GM21526 (cell line): ENCODE data around the gene HNRNPC.
"Not testable (repeated sequence)": the region's sequence is repeated elsewhere in the genome, so short reads cannot be mapped to it uniquely, and the experiment has no call there.

ENCODE experiments used
- ATAC-seq: cut with Tn5 transposase; IDR thresholded peaks from one replicate; pipeline ENCODE4 v1.9.1; 2021; ENCODE audit warnings: moderate library complexity; ENCODE audit not compliant: unreplicated experiment, low FRiP score

The HNRNPC gene

DNA sequence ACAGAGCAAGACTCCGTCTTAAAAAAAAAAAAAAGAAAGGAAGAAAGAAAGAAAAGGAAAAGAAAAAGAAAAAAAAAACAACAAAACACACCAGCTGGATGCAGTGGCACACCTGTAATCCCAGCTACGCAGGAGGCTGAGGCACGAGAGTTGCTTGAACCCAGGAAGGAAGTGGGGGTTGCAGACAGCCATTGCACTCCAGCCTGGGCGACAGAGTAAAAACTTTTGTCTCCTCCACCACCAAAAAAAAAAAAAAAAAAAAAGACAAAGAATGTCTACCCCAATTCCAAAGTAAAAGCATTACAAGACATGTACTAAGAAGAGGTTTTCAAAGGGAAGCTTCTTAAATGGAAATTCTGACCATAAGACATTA, 53.4 kb downstream of the HNRNPC start:
- ATAC-seq: no peak

DNA sequence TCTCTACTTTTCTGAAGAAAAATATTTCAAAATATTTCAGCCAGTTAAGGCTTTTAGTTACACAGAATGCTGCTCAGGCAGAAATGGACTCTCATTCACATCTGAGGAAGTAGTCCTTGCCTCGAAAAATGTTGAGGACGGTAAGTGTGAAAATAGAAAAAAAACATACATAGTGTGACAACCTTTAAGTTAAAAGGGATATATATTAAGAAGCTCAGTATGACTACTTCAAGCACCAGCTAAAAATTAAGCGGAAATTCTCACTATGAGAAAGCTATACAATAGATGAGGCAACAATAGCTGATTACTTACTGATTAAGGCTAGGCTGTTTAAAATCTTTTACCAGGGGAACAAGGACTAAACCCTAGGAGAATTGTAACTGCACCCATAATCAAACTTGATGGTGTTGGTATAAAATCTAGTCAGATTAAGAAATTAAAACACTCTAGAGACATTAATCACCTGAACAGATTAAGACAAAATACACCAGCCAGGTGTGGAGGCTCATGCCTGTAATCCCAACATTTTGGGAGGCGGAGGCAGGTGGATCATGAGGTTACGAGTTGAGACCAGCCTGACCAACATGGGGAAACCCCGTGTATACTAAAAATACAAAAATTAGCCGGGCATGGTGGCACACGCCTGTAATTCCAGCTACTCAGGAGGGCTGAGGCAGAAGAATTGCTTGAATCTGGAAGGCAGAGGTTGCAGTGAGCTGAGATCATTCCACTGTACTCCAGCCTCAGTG, 53.9 kb downstream of the HNRNPC start:
- ATAC-seq: no peak

DNA sequence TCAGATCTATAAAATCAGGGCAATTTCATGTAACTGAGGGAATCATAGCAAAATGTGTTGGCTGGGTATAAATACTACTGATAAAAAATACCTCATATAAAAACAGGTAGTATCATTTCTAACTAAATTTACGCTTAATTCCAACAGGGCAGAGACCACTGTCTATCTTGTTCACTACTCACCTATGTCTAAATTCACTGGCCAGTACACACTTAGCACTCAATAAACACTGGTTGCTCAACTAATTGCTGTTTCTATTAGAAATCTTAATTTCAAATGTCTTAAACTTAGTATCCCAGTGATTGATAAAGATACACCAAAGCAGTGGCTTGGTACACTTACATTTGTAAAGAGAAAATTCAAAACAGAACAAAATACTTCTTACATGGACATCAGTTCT, 55.6 kb downstream of the HNRNPC start:
- ATAC-seq: no peak

DNA sequence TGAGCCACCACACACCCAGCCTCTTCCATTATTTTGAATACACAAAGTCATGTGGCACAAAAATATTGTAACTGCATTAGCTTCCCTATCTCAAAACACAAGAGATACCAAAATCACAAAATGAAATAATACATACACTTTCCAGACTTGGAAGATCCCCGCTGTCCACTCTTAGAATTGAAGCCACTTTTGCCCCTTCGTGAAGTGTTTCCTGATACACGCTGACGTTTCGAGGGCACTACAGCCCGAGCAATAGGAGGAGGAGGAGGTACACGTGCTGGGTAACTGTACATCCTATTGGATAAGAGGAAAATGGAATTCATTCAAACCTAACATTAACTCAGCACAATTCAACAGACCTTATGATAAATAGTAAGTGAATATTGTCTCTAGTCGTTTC, 56.4 kb downstream of the HNRNPC start:
- not testable (repeated sequence) for ATAC-seq

DNA sequence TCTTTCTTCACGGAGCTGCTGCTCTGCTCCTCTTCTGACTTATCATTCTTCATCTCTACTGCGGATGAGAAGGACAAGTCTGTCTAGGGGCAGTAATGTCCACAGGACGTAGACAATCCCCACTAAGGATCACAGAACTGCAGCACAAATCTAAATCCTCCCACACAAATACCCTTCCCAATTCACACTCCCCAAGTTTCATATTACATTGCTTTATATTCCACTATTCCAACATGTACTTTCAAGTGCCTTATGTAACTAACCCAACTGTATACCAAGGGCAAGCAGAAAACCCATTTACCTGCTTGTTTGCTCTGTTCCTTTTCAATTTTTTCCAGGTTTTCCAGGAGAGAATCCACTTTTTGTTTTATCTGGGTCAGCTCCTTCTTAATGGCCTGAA, 57.7 kb downstream of the HNRNPC start:
- no peak for ATAC-seq

DNA sequence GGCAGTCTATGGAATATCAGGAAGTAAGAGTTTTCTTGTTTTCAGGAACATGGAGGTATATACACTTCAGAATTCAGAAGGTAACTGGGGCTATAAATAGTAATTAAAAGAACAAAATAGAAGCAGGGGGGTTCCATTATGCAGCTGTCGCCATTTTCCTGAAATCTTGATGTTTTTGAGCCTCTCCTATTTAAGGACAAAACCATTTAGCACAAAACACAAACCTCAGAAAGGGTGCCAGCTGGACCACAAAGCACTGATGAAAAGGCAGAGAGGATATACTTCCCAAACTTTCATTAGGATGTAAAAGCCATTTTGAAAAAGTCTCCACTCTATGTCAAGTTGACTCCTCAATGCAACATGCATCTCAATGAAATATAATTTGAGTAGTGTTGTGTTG, 59.2 kb downstream of the HNRNPC start:
- ATAC-seq: no peak

DNA sequence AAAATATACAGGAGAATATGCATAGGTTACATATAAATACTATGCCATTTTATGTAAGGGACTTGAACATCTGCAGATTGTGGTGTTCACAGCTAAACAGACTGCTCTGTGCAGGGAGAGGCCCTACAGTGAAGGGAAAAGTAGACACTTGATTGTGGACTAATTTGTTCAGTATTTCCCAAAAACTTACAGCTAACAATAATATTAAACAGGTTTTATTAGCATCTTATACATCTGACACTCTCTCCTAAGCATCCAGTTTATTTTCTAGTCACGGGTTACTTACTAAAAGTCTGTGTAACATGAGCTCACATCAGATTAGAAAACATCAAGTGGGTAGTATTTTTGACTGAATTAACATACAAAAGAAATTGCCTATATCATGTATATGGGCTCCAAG, 60.1 kb downstream of the HNRNPC start:
- ATAC-seq: no peak

DNA sequence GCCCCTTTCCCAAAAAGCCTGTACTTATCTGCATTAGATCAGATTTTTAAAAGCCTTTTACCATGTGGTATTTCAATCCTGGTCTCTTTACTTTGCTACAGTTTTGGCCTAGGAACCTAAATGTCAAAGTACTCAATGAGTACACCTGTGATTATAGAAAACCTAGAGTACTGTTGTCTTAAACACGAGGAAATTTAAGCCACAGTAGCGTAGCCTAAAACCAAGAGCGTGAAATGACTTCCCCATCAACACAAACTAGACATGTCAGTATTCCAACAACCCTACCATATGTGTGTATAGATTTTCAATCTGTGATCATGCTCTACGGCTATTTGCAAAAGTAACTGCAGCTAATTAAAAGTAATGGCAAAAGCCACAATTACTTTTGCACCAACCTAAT, 60.7 kb downstream of the HNRNPC start:
- no peak for ATAC-seq

DNA sequence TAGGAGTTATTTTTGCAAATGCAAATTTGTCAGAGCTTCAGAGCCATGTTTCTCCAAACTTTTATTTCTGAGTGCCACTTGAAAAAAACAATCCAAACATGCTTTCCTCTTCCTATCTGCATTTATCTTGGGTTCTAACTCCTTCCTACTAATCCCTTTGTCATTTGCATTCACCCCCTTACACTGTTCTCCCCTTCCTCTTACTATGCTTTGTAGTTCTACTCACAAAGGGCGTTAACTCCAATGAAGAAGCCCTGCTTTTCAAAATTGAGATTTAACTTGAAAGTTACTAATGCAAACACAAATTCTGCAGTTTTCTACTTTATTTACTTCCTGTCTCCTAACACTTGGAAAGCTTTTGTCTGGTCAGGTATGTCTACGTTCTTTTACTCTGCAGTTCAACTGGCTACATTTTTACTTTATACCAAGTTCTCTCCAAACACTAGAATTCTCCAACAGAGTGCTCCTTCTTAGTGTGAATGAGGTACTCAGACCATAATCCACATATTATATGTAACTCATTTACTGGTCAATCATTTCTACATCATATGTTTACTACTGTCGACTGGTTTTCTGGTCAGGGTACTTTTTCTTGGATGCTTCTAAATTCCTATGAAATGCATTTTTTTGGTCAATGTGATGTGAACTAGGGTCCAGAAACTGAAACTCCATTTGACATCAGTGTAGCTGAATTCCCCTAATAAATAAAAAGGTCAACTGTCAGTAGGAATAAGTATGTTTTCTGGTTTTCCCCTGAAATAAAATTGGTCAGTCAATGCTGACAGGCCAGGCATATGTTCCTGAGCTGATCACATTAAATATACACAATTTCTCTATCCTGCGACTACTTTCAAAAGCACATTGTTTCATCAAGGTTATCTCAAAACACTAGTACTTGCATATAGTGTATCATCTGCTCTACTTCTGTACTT, 62.2 kb downstream of the HNRNPC start:
- no peak for ATAC-seq

DNA sequence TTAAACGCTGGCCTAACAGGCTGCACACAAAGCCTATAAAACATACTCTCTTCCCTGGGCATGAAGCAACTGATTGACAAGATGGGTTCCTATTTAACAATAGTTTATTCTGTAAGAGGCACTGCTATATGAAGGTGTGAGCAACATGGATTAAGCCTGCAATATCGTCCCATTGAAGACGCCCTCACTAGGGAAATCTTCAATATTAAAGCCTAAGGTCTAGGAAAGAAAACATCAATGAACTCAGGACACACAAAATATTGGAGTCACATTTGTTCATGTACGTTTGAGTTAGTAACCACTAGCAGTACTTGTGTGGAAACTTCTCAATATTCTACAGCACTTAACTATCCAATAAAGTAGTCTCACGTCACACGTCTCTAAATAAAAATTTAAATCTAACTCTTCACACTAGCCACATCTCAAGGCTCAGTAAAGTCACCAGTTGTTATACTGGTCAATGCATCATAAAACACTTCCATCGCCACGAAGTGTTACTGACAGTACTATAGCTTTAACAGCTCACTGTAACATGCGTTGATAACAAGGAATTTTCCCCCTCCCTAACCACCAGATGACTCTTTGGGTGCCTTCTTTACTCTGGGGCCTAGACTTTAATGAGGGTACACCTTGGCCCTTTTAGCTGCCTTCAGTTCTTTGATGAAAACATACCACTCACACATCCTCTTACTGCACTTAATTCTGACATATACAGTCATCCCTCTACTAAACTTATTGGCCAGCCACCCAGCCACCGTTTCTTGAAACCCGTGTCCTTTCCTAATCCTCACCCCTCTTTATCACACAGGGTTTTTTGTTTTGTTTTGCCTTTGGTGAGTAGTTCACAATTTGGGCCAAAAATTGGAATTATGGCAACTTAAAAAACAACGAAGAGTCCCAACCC, 63.3 kb downstream of the HNRNPC start:
- no peak for ATAC-seq

DNA sequence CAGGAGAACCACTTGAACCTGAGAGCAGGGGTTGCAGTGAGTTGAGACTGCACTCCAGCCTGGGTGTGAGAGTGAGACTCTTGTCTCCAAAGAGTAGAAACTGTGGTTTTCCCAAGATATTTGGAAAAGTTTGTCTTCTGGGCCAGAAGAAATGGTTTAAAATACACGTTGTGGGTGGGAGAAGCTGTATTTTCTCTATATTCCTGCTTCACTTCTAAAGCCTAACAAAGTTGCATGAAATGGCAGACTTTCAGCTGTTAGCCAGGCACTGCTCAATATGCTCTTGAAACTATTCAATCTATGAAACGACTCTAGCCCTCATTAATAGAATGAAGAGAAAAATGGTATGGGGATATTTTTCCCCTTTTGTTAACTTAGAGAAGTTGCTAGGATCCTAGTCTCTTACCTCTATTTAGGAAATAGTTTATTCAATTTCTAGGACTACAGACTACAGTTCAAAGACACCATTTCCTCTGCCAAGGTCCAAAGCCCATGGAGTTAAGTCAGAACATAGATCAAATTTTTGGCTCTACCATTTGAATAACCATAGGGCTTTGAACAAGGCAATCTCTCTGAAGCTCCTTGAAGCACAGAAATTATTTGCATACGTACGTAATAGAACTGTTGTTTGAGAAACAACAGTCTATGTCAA, 64.1 kb downstream of the HNRNPC start:
- no peak for ATAC-seq

DNA sequence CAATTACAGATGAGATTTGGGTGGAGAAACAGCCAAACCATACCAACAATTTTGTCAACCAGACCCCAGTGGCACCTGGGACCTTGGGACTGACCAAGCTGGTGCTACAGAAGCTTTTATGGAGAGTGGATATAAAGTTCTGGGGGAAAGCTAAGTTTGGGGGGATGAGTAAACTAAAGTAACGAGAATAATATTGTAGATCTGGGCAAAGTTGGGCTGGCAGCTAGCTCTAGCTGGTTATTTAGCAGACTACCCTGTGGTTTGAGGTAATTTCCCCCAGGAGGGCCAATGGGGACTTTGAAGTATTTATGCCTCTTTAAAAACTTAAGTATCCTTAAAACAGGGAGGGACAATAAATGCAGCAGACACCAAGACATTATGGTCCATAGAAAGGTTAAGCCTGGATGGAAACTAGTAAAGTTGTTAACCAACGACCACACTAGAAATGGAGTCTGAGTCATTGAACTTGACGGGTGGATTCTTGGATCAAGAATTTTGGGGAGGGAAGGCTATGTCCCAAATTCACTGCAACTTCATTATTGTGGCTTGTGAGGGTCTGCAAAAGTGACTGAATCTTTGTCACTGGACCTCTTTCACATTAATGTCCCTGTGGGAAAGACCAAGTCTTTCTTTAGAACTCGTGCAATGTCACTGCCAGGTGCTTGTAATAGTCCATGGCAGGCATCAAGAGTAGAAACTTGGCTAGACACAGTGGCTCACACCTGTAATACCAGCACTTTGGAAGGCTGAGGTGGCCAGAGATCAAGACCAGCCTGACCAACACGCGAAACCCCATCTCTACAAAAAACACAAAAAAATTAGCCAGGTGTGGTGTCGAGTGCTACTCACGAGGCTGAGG, 64.8 kb downstream of the HNRNPC start:
- ATAC-seq: no peak

DNA sequence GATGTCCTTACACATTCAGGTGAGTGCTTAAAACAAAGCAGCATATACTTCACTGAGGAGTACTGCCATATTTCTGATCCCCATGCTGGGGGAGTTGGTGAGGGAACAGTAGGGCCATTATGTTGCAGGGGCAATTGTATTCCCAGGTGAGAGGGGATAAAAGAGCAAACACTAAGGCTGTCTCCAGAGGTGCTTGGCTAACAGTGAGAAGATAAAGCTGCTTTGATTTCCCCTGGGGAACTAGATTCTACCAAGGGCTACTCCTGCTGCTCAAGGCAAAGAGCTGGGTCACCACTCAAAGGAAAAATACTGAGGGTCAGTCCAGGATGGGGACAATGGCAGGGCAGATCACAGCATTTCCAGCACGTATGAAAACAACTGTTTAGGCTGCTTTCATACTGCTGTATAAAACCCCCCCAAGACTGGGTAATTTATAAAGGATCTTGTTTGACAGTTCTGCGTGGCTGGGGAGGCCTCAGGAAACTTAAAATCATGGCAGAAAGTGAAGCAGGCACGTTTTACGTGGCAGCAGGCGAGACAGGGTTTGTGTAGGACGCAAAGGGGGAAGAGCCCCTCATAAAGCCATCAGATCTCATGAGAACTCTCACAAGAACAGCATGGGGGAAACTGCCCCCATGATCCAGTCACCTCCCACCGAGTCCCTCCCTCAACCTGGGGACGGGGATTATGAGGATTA, 65.6 kb downstream of the HNRNPC start:
- no peak for ATAC-seq

DNA sequence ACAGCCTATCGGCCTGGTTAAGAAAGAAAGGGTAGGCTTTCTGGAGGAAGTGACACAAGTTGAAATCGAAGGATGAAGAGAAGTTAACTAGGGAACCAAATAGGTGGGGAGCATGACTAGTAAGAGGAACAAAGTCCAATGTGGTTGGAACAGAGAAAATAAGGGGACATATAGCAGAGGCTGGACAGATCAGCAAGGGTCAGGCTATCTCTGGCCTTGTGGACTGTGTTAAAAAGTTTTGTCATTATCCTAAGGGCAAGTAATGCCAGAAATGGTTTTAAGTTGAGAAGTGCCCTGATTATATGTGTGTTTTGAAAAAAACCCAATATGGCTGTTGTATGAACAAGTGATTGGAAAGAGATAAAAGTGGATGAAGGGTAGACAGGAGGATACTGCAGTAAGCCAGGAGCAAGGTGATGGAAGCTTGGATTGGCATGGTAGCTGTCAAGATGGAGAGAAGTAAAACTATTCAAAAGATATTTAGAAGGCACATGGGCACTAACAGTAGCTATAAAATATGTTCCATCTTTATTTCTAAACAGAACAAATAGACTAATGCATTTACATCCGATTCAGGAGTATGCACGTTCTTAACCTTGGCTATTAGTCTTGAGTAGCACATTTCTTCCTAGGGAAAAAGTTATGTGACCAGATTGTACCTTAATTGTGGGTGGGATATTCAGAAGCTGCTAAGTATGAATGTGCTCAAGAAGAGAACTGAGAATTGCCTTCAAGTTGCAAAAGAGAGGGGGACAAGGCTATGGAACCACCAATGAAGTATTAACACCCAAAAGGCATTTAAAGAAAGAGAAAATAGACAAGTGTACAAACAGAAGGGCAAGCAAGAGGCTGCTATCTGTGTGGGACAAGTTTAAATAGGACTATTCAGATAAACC, 66.5 kb downstream of the HNRNPC start:
- ATAC-seq: no peak

DNA sequence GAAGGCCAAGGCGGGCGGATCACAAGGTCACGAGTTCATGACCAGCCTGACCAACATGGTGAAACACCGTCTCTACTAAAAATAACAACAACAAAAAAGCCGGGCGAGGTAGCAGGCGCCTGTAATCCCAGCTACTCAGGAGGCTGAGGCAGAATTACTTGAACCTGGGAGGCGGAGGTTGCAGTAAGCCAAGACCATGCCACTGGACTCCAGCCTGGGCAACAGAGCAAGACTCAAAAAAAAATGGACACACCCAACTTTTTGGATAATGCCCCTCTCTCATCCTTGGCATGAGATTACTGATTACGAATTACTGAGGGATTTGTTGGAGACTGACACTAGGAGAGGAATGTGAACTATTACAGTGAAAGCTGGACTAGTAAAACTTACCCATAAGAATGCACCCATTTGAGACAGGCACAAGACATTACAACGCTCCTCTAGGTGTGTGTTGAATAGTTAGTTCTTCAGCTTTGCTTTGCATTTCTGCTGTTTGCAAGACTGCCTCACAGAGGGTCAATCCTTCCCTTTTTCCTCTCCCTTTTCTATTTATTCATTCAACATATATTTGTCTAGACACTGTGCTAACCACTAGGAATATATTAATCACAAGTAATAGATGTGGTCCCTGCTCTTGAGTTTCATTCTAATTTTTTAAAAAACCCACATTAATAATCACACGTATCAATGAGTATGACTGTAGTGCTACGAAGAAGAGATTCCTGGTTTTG, 67.3 kb downstream of the HNRNPC start:
- no peak for ATAC-seq

DNA sequence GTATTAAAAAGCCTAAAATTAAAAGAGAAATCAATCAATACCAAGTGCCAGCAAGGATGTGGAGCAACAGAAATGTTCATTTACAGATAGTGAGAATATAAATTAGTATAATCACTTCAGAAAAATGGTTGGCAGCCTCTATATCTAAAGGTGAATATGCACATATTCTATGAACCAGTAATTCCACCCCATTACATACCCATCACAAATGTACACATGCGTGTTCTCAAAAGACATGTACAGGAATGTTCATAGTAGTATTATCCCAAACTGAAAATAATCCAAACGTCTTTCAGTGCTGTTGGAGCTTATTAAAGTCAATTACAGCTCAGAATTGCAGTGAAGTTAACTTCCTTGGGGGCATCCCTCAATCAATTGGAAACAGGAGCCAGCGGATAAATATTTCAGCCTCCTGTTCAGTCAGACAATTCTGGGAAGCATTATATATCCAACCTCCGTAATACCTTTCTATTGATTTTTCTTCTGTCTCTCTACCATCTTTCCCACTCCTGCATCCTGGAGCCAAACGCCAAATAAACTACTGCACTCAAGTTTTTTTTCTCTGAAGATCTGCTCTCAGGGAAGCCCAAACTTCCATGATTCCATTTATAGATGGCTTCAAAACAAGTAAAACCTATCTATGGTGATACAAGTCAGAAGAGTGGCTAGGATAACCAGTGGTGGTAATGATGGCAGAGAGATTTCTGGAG, 68.3 kb downstream of the HNRNPC start:
- ATAC-seq: no peak
